Breast epithelium (tissue), 4 donors: ENCODE results near the gene SRRM1. TPM values are rescaled to one million over a fixed set of nuclear protein-coding genes. Genes with fewer than 3 reads are reported as not detected.

Experiments used
- DNase-seq, 2 donors: peaks; one replicate each; pipeline ENCODE4 v3.0.0-alpha.2; 2019; ENCODE audit warnings: low spot score in 2 of 2
- H3K27ac ChIP-seq, 2 donors: fragments of 200-600 bp; sonication (generic) in 1 of 2; one replicate each; pipeline ENCODE4 v1.5.1; 2016 to 2019; ENCODE audit warnings: mild to moderate bottlenecking in 1 of 2
- H3K27me3 ChIP-seq, 2 donors: fragments of 200-600 bp; sonication (generic) in 1 of 2; one replicate each; pipeline versions ENCODE4 v1.5.1 to v1.6.0; 2017 to 2019; ENCODE audit warnings: control low read depth in 1 of 2, mild to moderate bottlenecking in 1 of 2
- H3K36me3 ChIP-seq: fragments of 200-600 bp; one replicate; pipeline ENCODE4 v1.5.1; 2019
- H3K4me1 ChIP-seq, 2 donors: fragments of 200-600 bp; sonication (generic); one replicate each; pipeline ENCODE4 v1.5.1; 2016 to 2019; ENCODE audit warnings: control low read depth in 1 of 2
- H3K4me3 ChIP-seq, 3 donors: fragments of 200-600 bp; sonication (generic); 1 replicate in 2 of 3; 2 replicates in 1 of 3; pipeline ENCODE4 v1.5.1; 2016 to 2019; ENCODE audit warnings: mild to moderate bottlenecking in 3 of 3, moderate library complexity in 2 of 3
- H3K9me3 ChIP-seq, 2 donors: fragments of 200-600 bp; sonication (generic) in 1 of 2; one replicate each; pipeline ENCODE4 v1.5.1; 2016 to 2019; ENCODE audit warnings: control low read depth in 1 of 2
- POLR2A ChIP-seq: fragments of 450-650 bp; IDR thresholded peaks from one replicate; pipeline ENCODE4 v1.6.1; 2016; ENCODE audit warnings: antibody characterized with exemption, mild to moderate bottlenecking, moderate library complexity
- POLR2AphosphoS5 ChIP-seq, 3 donors: sonication (generic); formaldehyde crosslinking; IDR thresholded peaks; one replicate each; pipeline ENCODE4 v1.6.1; 2017; ENCODE audit warnings: antibody characterized with exemption in 3 of 3
- intact Hi-C: fragments of 100-400 bp; cut with DNase I; formaldehyde crosslinking; loops from one replicate; pipeline ENCODE4 v1.15.1; 2023; ENCODE audit warnings: low total_unique reads
- total RNA-seq, 3 donors: library from RNA; depleted of rRNA; stranded (reverse); fragments of >200 nt; gene quantifications; one replicate each; pipeline ENCODE4 v1.1.0, GENCODE V29; 2016
- TF ChIP-seq, protein P1 (sequence below), 3 donors: fragments of 450-650 bp; IDR thresholded peaks; one replicate each; pipeline ENCODE4 v1.5.1; 2016 to 2017; ENCODE audit warnings: antibody characterized with exemption in 3 of 3, mild to moderate bottlenecking in 3 of 3, moderate library complexity in 3 of 3

SRRM1 gene
- total RNA-seq, 3 donors from 2014 or later: 96.3 to 134 (median 118) TPM

DNA sequence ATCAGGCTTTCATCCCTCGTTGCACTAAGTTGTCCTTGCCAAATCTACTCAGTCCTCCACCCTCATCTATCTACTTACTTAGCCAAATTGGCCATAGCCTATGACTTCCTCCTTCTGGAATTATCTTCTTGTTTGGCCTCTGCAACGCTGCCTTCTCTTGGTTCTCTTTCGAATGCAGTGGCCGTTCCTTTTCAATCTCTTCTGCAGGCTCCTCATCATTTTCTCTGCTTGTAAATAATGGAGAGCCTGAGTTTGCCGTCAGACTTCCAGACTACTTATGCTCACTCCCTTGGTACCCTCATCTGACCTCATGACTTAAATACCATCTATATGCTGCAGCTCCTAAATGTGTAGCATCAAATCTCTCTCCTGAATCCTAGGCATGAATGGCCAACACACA is 22.4 kb upstream of the SRRM1 start:
- H3K27ac ChIP-seq: peak overlapping the region; percentile 55 to 80
- intact Hi-C loops: loop anchor here (10.0 kb wide), 1 partner anchor 46 kb away; no protein-coding TSS in a partner anchor

DNA sequence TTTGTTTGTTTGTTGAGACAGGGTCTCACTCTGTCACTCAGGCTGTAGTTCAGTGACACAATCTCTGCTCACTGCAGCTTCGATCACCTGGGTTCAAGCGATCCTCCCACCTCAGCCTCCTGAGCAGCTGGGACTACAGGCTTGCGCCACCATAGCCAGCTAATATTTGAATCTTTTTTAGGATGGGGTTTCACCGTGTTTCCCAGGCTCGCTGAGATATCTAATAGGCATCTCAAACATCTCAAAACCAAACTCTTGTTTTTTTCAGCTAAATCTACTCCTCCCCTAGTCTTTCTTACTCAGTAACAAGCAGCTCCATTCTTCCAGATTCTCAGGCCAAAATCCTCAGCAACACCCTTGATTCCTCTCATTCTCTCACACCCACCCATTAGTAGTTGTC is 22.0 kb upstream of the SRRM1 start:
- H3K27me3 ChIP-seq: no peaks in the 10 kb centered on the region
- H3K4me3 ChIP-seq: no peak overlapping the region
- DNase-seq: no peak
- peak overlapping the region in 1 of 2 donors; percentile 80 for H3K27ac ChIP-seq
- TF ChIP-seq, protein P1, sequence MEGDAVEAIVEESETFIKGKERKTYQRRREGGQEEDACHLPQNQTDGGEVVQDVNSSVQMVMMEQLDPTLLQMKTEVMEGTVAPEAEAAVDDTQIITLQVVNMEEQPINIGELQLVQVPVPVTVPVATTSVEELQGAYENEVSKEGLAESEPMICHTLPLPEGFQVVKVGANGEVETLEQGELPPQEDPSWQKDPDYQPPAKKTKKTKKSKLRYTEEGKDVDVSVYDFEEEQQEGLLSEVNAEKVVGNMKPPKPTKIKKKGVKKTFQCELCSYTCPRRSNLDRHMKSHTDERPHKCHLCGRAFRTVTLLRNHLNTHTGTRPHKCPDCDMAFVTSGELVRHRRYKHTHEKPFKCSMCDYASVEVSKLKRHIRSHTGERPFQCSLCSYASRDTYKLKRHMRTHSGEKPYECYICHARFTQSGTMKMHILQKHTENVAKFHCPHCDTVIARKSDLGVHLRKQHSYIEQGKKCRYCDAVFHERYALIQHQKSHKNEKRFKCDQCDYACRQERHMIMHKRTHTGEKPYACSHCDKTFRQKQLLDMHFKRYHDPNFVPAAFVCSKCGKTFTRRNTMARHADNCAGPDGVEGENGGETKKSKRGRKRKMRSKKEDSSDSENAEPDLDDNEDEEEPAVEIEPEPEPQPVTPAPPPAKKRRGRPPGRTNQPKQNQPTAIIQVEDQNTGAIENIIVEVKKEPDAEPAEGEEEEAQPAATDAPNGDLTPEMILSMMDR (IDR thresholded peaks at IDR 0.05): no peak
- TF ChIP-seq POLR2AphosphoS5 (IDR thresholded peaks at IDR 0.05): no peak
- TF ChIP-seq POLR2A: no peak
- peaks cover 0 to 3% of the 10 kb centered on the region in 2 donors for H3K4me1 ChIP-seq
- intact Hi-C loops: loop anchor here (10.0 kb wide), 1 partner anchor 46 kb away; no protein-coding TSS in a partner anchor
- H3K36me3 ChIP-seq: no peaks in the 10 kb centered on the region
- H3K9me3 ChIP-seq: no peaks in the 10 kb centered on the region

More for the DNA sequence above, 22.4 kb upstream of the SRRM1 start:
- Histone ChIP-seq H3K9me3 (no peaks in the 10 kb centered on the region), H3K4me1 (peaks cover 0 to 3% of the 10 kb centered on the region in 2 donors), H3K4me3 (no peak overlapping the region), H3K27me3 (no peaks in the 10 kb centered on the region), H3K36me3 (no peaks in the 10 kb centered on the region)
- DNase-seq: no peak
- TF ChIP-seq POLR2AphosphoS5 (IDR thresholded peaks at IDR 0.05): no peak
- TF ChIP-seq, protein P1 (IDR thresholded peaks at IDR 0.05): no peak
- no peak for TF ChIP-seq POLR2A

DNA sequence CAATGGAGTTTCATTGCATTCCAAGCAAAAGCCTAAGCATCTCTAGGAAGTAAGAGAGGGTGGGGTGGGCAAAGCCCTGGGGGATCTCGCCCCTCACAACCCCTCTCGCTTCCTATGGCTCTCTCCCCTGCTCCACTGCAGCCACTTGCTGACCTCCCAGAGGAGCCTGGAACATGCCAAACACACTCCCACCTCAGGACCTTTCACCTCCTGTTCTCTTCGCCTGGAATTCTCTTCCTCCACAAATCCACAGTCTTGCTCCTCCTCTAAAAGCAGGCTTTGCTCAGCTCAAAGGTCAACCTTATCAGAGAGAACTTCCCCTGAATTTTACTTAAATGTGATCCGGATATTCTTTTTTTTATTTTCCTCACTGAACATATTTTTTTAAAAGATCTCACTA is 20.9 kb upstream of the SRRM1 start:
- TF ChIP-seq POLR2AphosphoS5 (IDR thresholded peaks at IDR 0.05): no peak
- TF ChIP-seq POLR2A: no peak
- TF ChIP-seq, protein P1 (IDR thresholded peaks at IDR 0.05): no peak

DNA sequence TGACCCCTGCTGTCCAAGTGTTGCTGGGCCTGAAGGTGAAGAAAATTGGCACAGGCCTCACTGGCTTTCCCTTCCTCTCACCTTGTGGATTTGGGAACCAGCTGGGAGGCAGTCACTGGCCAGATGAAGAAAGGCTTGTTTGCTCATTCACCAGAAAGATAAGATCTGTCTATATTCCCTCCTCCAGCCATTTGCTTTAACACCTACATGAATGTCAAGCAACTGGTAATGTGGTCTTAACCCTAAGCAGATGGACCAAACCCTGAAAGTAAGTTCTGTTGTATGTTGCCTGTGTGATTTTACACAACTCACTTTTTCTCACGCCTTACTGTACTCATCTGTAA is 10.3 kb upstream of the SRRM1 start:
- Histone ChIP-seq H3K9me3 (no peaks in the 10 kb centered on the region), H3K27me3 (no peaks in the 10 kb centered on the region), H3K27ac (no peak overlapping the region), H3K4me1 (no peaks in the 10 kb centered on the region), H3K4me3 (no peak overlapping the region), H3K36me3 (no peaks in the 10 kb centered on the region)
- intact Hi-C loops: no loop called here
- no peak for DNase-seq
- TF ChIP-seq POLR2A (no peak), POLR2AphosphoS5 (IDR thresholded peaks at IDR 0.05) (no peak)
- TF ChIP-seq, protein P1 (IDR thresholded peaks at IDR 0.05): no peak

More for the DNA sequence above, 20.9 kb upstream of the SRRM1 start:
- no peaks in the 10 kb centered on the region for H3K27me3 ChIP-seq
- peak overlapping the region; percentile 68 to 80 for H3K27ac ChIP-seq
- H3K4me3 ChIP-seq: no peak overlapping the region
- peaks cover 0 to 3% of the 10 kb centered on the region in 2 donors for H3K4me1 ChIP-seq
- intact Hi-C loops: loop anchor here (10.0 kb wide), 1 partner anchor 47 kb away; no protein-coding TSS in a partner anchor
- DNase-seq: no peak
- H3K9me3 ChIP-seq: no peaks in the 10 kb centered on the region
- H3K36me3 ChIP-seq: no peaks in the 10 kb centered on the region

DNA sequence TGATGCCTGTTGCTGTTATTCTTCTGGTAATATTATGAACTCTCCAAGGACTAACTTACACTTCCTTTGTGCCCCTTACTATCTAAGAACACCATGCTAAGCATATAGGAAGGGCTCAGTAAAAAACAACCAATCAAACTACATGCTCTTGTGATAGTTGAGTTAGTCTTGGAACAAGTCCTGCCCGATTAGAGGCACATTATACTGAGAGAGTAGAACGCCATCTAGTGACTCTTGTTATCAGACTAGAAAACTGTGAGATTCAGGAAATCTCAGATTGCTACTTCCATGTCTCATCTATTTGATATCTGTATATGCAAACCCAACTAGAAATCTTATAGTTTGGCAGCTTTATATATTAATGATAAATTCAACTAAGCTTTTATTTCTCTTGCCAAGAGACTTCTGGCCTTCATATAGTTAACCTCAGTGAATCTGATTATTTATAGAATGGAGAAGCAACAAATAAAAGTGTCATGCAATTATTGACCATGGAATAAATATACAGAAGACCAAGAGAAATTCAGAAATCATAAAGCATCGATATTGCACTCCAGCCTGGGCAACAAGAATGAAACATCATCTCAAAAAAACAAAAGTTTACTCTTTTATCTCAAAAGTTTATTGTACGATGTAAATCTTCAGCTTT is 7.8 kb upstream of the SRRM1 start:
- no peak for TF ChIP-seq POLR2AphosphoS5 (IDR thresholded peaks at IDR 0.05)
- TF ChIP-seq, protein P1 (IDR thresholded peaks at IDR 0.05): peak in 2 of 3 donors; percentile 38 to 61
- intact Hi-C loops: no loop called here
- H3K4me1 ChIP-seq: no peaks in the 10 kb centered on the region

More for the DNA sequence above, 7.8 kb upstream of the SRRM1 start:
- no peak overlapping the region for H3K4me3 ChIP-seq
- H3K36me3 ChIP-seq: no peaks in the 10 kb centered on the region
- no peaks in the 10 kb centered on the region for H3K9me3 ChIP-seq
- H3K27me3 ChIP-seq: no peaks in the 10 kb centered on the region
- DNase-seq: no peak
- H3K27ac ChIP-seq: no peak overlapping the region
